K562 (cell line): Measurements from ENCODE around the gene APOM. TPM values are rescaled to one million over a fixed set of nuclear protein-coding genes. Genes with fewer than 3 reads are reported as not detected.

Experiments
- ATF6 ChIP-seq: sonication (generic); formaldehyde crosslinking; IDR thresholded peaks from 2 replicates; pipeline ENCODE4 v1.4.0; 2020; ENCODE audit warnings: mild to moderate bottlenecking, missing genetic modification reagents
- ELF2 ChIP-seq: fragments of 250-450 bp; sonication (Bioruptor Pico); IDR thresholded peaks from 2 replicates; pipeline ENCODE4 v1.5.0; 2021; ENCODE audit warnings: mild to moderate bottlenecking
- FOXK2 ChIP-seq, 2 experiments: fragments of 450-650 bp; IDR thresholded peaks in 1 of 2; conservative IDR thresholded peaks in 1 of 2; 2 replicates each; pipeline ENCODE4 v1.6.1; 2016; ENCODE audit warnings: low read depth in 2 of 2, mild to moderate bottlenecking in 1 of 2
- ILK ChIP-seq: fragments of 450-650 bp; IDR thresholded peaks from 2 replicates; pipeline ENCODE4 v1.6.1; 2016; ENCODE audit warnings: missing genetic modification characterization, low read depth, mild to moderate bottlenecking, missing compliant biosample characterization, moderate library complexity, borderline replicate concordance
- IRF2 ChIP-seq: sonication (generic); formaldehyde crosslinking; IDR thresholded peaks from 2 replicates; pipeline ENCODE4 v1.8.1; 2022; ENCODE audit warnings: mild to moderate bottlenecking, missing genetic modification reagents
- KAT7 ChIP-seq: sonication (generic); formaldehyde crosslinking; IDR thresholded peaks from 2 replicates; pipeline ENCODE4 v1.8.0; 2022; ENCODE audit warnings: missing genetic modification reagents, mild to moderate bottlenecking, borderline replicate concordance
- MAX ChIP-seq: sonication (generic); formaldehyde crosslinking; IDR thresholded peaks from 2 replicates; pipeline ENCODE4 v1.9.0; 2022; ENCODE audit warnings: mild to moderate bottlenecking, missing genetic modification reagents
- MIER1 ChIP-seq: fragments of 450-650 bp; IDR thresholded peaks from 2 replicates; pipeline ENCODE4 v1.6.1; 2016; ENCODE audit warnings: antibody characterized with exemption, mild to moderate bottlenecking, low read depth
- MYNN ChIP-seq, 2 experiments: sonication (generic); formaldehyde crosslinking in 1 of 2; IDR thresholded peaks; 2 replicates each; pipeline versions ENCODE4 v1.5.0 to v1.6.1; 2016 to 2020; ENCODE audit warnings: antibody characterized with exemption in 1 of 2, missing genetic modification reagents in 1 of 2
- NFIC ChIP-seq: fragments of 450-650 bp; IDR thresholded peaks from 2 replicates; pipeline ENCODE4 v1.6.1; 2017; ENCODE audit warnings: mild to moderate bottlenecking, inconsistent platforms
- PATZ1 ChIP-seq: fragments of 250-450 bp; sonication (Bioruptor Pico); IDR thresholded peaks from 2 replicates; pipeline ENCODE4 v1.5.0; 2020; ENCODE audit warnings: mild to moderate bottlenecking, borderline replicate concordance
- RNF219 ChIP-seq: fragments of 250-450 bp; sonication (Bioruptor Pico); IDR thresholded peaks from 2 replicates; pipeline ENCODE4 v1.5.0; 2022; ENCODE audit warnings: mild to moderate bottlenecking
- SIN3A ChIP-seq, 2 experiments: fragments of 150-350 bp in 1 of 2; IDR thresholded peaks; 2 replicates each; pipeline ENCODE4 v1.6.1; 2011 to 2016; ENCODE audit warnings: borderline replicate concordance in 2 of 2, low read depth in 2 of 2, low read length in 2 of 2, mild to moderate bottlenecking in 2 of 2, moderate library complexity in 2 of 2; ENCODE audit not compliant: control insufficient read depth in 1 of 2
- SREBF2 ChIP-seq: sonication (generic); formaldehyde crosslinking; IDR thresholded peaks from 2 replicates; pipeline ENCODE4 v1.4.0; 2020; ENCODE audit warnings: mild to moderate bottlenecking, missing genetic modification reagents
- TEAD4 ChIP-seq, 2 experiments: sonication (generic) in 1 of 2; formaldehyde crosslinking in 1 of 2; IDR thresholded peaks; 2 replicates each; pipeline versions ENCODE4 v1.6.1 to v1.8.0; 2012 to 2022; ENCODE audit warnings: borderline replicate concordance in 1 of 2, inconsistent platforms in 1 of 2, low read length in 1 of 2, mild to moderate bottlenecking in 1 of 2, missing genetic modification reagents in 1 of 2
- ZC3H4 ChIP-seq: sonication (generic); formaldehyde crosslinking; IDR thresholded peaks from 2 replicates; pipeline ENCODE4 v1.9.0; 2021; ENCODE audit warnings: missing genetic modification reagents, borderline replicate concordance
- ZNF143 ChIP-seq: sonication (generic); formaldehyde crosslinking; IDR thresholded peaks from 2 replicates; pipeline ENCODE4 v1.9.0; 2022; ENCODE audit warnings: mild to moderate bottlenecking, missing genetic modification reagents
- ZNF324 ChIP-seq: fragments of 250-450 bp; sonication (Bioruptor Pico); IDR thresholded peaks from 2 replicates; pipeline ENCODE4 v1.4.0; 2020; ENCODE audit warnings: mild to moderate bottlenecking
- polyA plus RNA-seq, 8 experiments: library from polyadenylated mRNA; depleted of rRNA in 4 of 8; stranded (reverse) in 5 of 8; unstranded in 3 of 8; fragments of >200 nt; fragmentation: Nextera tagmentation in 2 of 8; fragmentation: Illumina TruSeq in 1 of 8; extraction: Ambion mirVana in 2 of 8; extraction: Trizol in 1 of 8; gene quantifications; 2 replicates each; pipeline versions ENCODE4 v1.2.1 to v1.2.3, GENCODE V29; 2011 to 2014; ENCODE audit warnings: inconsistent platforms in 1 of 8, missing spikeins in 1 of 8
- total RNA-seq, 7 experiments: library from RNA; depleted of rRNA in 6 of 7; stranded (reverse); fragments of >200 nt in 6 of 7; fragmentation: Illumina TruSeq in 2 of 7; extraction: Trizol in 2 of 7; gene quantifications; 2 replicates each; pipeline versions ENCODE4 v1.2.1 to v1.2.3, GENCODE V29; 2011 to 2021; ENCODE audit warnings: low replicate concordance in 1 of 7

The APOM gene
- total and polyA plus RNA-seq, 9 of the 15 experiments (the other 6 are each of a cell fraction or from before 2014, with no cell fraction given) = 5.7 to 24.3 (median 10.4) TPM

- TF ChIP-seq MYNN (IDR thresholded peaks at IDR 0.05) = peak; percentile 38; the same call in 1 of the 2 replicates
- no peak for TF ChIP-seq MYNN (CRISPR knock-in tag; IDR thresholded peaks at IDR 0.05)
- TF ChIP-seq FOXK2 (conservative IDR thresholded peaks at IDR 0.05 in 1 of 2, IDR thresholded peaks at IDR 0.05 in 1 of 2; ENCODE audit: low read depth in 2 of 2) = 0 out of 4 replicates have a peak, but pooled peaks of 1 of the 2 experiments have one; percentile 11
- 0 out of 2 replicates have a peak, but pooled peaks have one; percentile 12 for TF ChIP-seq SREBF2 (CRISPR knock-in tag)
- TF ChIP-seq KAT7 (CRISPR knock-in tag) = 0 out of 2 replicates have a peak, but pooled peaks have one; percentile 67
- TF ChIP-seq ZC3H4 (CRISPR knock-in tag) = 0 out of 2 replicates have a peak, but pooled peaks have one; percentile 75
- TF ChIP-seq ZNF143 = peak; percentile 56; the same call in 1 of the 2 replicates
- no peak for TF ChIP-seq RNF219 (CRISPR knock-in tag)
- TF ChIP-seq ELF2 (CRISPR knock-in tag) = no peak
- no peak for TF ChIP-seq ZNF324 (CRISPR knock-in tag)
- 0 out of 2 replicates have a peak, but pooled peaks have one; percentile 57 for TF ChIP-seq ATF6
- peak in 1 of 2 experiments; percentile 41; a peak in 1 of 4 replicates for TF ChIP-seq SIN3A (IDR thresholded peaks at IDR 0.05; ENCODE audit: borderline replicate concordance in 2 of 2, control insufficient read depth in 1 of 2, low read depth in 2 of 2, low read length in 2 of 2)
- TF ChIP-seq NFIC = peak; percentile 69
- peak; percentile 68 for TF ChIP-seq MAX (CRISPR knock-in tag)
- 0 out of 2 replicates have a peak, but pooled peaks have one; percentile 52 for TF ChIP-seq MIER1
- no peak for TF ChIP-seq ILK (tag)
- no peak for TF ChIP-seq TEAD4 (IDR thresholded peaks at IDR 0.05; ENCODE audit: low read length)
- TF ChIP-seq TEAD4 (CRISPR knock-in tag; IDR thresholded peaks at IDR 0.05; ENCODE audit: borderline replicate concordance) = 0 out of 2 replicates have a peak, but pooled peaks have one; percentile 58
- TF ChIP-seq PATZ1 (CRISPR knock-in tag) = no peak
- TF ChIP-seq IRF2 = 0 out of 2 replicates have a peak, but pooled peaks have one; percentile 29
Observed at GRCh38 chr6:31701666-31702404, 46.1 kb downstream of the APOM start (continued).
